SK-N-MC (cell line): Measurements from ENCODE around the gene GDA.

Experiments used
- EZH2 ChIP-seq: fragments of 200-600 bp; sonication (generic); IDR thresholded peaks from one replicate; pipeline ENCODE4 v1.6.1; 2017; ENCODE audit warnings: antibody characterized with exemption
- POLR2AphosphoS5 ChIP-seq: IDR thresholded peaks from 2 replicates; pipeline ENCODE4 v1.6.1; 2012; ENCODE audit warnings: mild to moderate bottlenecking, low read depth, low read length, borderline replicate concordance

- TF ChIP-seq EZH2 (no peak), POLR2AphosphoS5 (no peak)
These were observed 7.8 kb upstream of the GDA start for GRCh38 chr9:72141484-72141883.
